ENCODE data around the gene MYF6.

Gene MYF6

GRCh38 chr12:80707830-80708258 lies 410 bp downstream of the MYF6 start:
- intact Hi-C loops (cut with DNase I; ENCODE audit: low total_unique reads) = no loop called here
- Histone ChIP-seq H3K4me1 (no peaks in the 10 kb centered on the region), H3K4me3 (no peak overlapping the region), H3K36me3 (no peaks in the 10 kb centered on the region), H3K27ac (no peak overlapping the region), H3K9me3 (no peaks in the 10 kb centered on the region), H3K27me3 (peaks cover 0 to 24% of the 10 kb centered on the region in 2 donors)
- TF ChIP-seq CTCF (IDR thresholded peaks at IDR 0.05) = no peak
- no peak for DNase-seq

DNA sequence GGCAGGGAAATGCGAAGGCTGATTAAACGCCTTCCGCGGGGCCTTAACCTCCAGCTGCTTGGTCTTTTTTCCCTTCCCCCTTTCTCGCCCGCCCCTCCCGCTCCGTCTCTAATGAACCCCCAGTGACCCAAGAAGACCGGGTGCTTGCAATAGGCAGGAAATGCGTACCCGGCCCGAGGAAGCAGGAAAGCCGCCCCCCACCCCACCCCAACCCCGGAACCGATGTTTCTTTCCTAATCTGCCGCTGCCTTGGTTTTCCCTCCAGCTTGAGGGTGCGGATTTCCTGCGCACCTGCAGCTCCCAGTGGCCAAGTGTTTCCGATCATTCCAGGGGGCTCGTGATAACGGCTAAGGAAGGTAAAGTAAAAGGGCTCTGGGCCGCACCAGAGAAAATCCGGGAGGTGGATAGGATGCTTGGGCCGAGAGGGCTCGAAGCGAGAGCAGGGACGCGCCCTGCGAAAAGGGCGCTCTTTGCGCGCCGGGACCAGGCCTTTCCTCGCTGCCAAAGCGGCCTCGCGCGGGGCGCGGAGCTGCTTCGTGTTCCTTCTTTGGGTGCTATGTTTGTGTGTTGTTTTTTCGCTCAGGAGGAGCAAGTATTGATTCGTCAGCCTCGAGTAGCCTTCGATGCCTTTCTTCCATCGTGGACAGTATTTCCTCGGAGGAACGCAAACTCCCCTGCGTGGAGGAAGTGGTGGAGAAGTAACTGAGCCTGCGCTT lies 983 bp downstream of the MYF6 start:
- TF ChIP-seq CTCF (IDR thresholded peaks at IDR 0.05) = no peak
- Histone ChIP-seq H3K9me3 (no peaks in the 10 kb centered on the region), H3K27ac (no peak overlapping the region), H3K27me3 (peaks cover 0 to 24% of the 10 kb centered on the region in 2 donors), H3K4me1 (no peaks in the 10 kb centered on the region), H3K36me3 (no peaks in the 10 kb centered on the region), H3K4me3 (no peak overlapping the region)
- no peak for DNase-seq
- intact Hi-C loops (cut with DNase I; ENCODE audit: low total_unique reads) = no loop called here

GRCh38 chr12:80708975-80709328 lies 1.5 kb downstream of the MYF6 start:
- TF ChIP-seq CTCF (IDR thresholded peaks at IDR 0.05) = no peak
- Histone ChIP-seq H3K27me3 (peaks cover 0 to 24% of the 10 kb centered on the region in 2 donors), H3K27ac (no peak overlapping the region), H3K9me3 (no peaks in the 10 kb centered on the region), H3K4me3 (no peak overlapping the region), H3K4me1 (no peaks in the 10 kb centered on the region), H3K36me3 (no peaks in the 10 kb centered on the region)
- DNase-seq = no peak
- intact Hi-C loops (cut with DNase I; ENCODE audit: low total_unique reads) = no loop called here

DNA sequence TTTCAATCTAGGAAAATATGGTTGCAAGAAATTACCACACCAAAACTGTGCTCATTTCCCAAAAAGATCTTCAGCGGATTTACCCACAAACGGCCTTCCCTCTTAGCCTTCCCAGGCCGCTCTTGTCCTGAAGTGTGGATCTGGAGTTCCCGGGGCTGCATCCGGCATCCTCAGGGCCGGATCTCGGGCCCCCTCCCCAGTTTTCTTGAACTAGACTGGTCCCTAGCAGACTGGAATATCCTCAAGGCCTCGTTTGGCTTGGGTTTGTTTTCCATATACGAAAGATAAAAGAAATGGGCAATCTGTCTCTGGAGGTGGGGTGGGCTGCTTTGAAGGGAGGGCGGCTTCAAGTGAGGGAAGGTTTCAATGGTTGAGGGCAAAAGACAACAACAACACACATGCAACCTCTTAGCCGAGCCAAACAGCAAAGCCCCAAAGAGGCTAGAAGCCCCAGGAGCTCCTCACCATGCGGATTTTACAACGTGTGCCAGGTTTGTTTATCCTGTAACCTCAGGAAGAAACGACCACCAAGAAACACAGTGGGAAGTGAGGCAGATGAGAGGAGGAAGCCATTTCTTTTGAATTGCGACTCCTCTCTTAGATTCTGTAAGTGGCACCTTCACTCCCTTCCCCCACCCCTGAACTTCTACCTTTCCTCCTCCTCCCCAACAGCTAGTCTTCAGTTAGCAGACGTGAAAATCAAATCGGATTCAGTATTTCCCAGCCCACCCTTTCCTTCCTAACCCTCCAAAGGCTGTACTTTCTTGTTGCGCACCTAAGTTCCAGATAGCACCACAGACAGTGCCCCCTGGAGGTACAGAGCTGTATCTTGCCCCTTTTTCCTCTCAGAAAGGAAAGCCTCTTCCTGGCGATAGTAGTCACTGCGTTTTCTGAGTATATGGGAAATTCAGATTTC lies 2.6 kb downstream of the MYF6 start:
- TF ChIP-seq CTCF (IDR thresholded peaks at IDR 0.05) = no peak
- no peak for DNase-seq
- Histone ChIP-seq H3K27ac (no peak overlapping the region), H3K36me3 (no peaks in the 10 kb centered on the region), H3K4me3 (no peak overlapping the region), H3K27me3 (peaks cover 0 to 24% of the 10 kb centered on the region in 2 donors), H3K4me1 (no peaks in the 10 kb centered on the region), H3K9me3 (no peaks in the 10 kb centered on the region)
- intact Hi-C loops (cut with DNase I; ENCODE audit: low total_unique reads) = no loop called here

DNA sequence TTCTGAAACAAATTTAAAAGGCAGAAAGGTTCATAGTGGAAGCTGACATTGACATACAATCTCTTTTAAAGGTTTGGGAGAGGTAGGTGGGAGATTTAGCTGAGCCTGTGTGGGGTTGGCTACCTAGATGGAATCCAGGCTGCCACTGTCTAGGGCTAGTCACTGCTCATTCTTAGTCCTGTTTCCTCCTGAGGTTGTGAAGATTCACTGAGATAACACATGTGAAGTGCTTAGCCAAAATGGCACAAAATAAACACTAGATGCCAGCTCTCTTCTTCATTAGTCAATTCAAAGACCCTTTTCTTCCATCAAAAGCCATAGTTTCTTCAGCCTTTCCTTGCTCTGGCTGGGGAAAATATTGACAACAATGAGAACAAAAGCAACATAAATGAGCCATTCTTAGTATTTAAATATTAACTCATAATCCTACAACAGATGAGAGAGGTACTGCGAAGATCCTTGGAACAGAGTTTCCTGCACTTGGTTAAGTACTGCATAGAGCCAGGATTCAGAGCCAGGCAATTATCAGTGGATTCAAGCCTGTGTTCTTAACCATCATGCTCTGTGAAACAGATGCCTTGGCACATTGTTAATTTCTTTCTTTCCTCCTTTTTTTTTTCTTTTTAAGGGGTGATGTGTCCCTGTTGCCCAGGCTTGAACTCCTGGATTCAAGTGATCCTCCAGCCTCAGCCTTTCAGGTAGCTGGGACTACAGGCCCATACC lies 3.5 kb downstream of the MYF6 start:
- no peak for TF ChIP-seq CTCF (IDR thresholded peaks at IDR 0.05)
- Histone ChIP-seq H3K4me1 (no peaks in the 10 kb centered on the region), H3K27ac (no peak overlapping the region), H3K4me3 (no peak overlapping the region), H3K9me3 (no peaks in the 10 kb centered on the region), H3K36me3 (no peaks in the 10 kb centered on the region), H3K27me3 (peaks cover 0 to 27% of the 10 kb centered on the region in 2 donors)
- intact Hi-C loops (cut with DNase I; ENCODE audit: low total_unique reads) = no loop called here
- DNase-seq = no peak

Measured in tibial artery (tissue), 4 donors.